Endothelial cell of umbilical vein (primary cell): Measurements from ENCODE around the gene ME3. TPM values are rescaled to one million over a fixed set of nuclear protein-coding genes. Genes with fewer than 3 reads are reported as not detected.

Experiments used
- BruUV-seq: library from RNA; stranded (reverse); fragments of 400-500 nt; replicated peaks from 2 replicates; lab custom pipeline; 2021; lab: Mats Ljungman, UMichigan
- CTCF ChIA-PET: fragments of 300-600, 350-600 bp; sonication (Branson Sonifier 250); formaldehyde crosslinking; loops from one replicate; lab custom pipeline; 2021; ENCODE audit warnings: antibody characterized with exemption, inconsistent platforms; lab: Charles Lee
- POLR2A ChIA-PET: fragments of 300-600, 350-600 bp; sonication (Branson Sonifier 250); formaldehyde crosslinking; loops from one replicate; lab custom pipeline; 2021; ENCODE audit warnings: antibody characterized with exemption, inconsistent platforms; lab: Charles Lee
- DNase-seq: peaks from one replicate; pipeline ENCODE4 v3.0.0-alpha.2; 2011; ENCODE audit warnings: low read depth, low spot score
- FAIRE-seq: peaks from 2 replicates; lab custom pipeline; 2011; peaks lifted over from hg19 to GRCh38; lab: Jason Lieb, UNC
- H2AFZ ChIP-seq: 2 replicates; pipeline ENCODE4 v1.6.0; 2012; ENCODE audit warnings: low read depth, low read length, control low read depth, inconsistent platforms
- H3K27ac ChIP-seq: 2 replicates; pipeline ENCODE4 v1.5.1; 2011; ENCODE audit warnings: low read depth, mild to moderate bottlenecking, control low read depth, low read length, moderate library complexity; ENCODE audit not compliant: insufficient read depth
- H3K27me3 ChIP-seq, 2 experiments: 2 replicates each; pipeline versions ENCODE4 v1.6.0 to v1.6.1; 2011; ENCODE audit warnings: low read length in 2 of 2, mixed read lengths in 1 of 2; ENCODE audit not compliant: control insufficient read depth in 2 of 2, insufficient read depth in 2 of 2
- H3K36me3 ChIP-seq, 2 experiments: 2 replicates in 1 of 2; 3 replicates in 1 of 2; pipeline ENCODE4 v1.5.1; 2011; ENCODE audit warnings: low read length in 2 of 2, mild to moderate bottlenecking in 1 of 2, moderate library complexity in 1 of 2; ENCODE audit not compliant: control insufficient read depth in 2 of 2, insufficient read depth in 2 of 2; ENCODE audit errors: extremely low read depth in 1 of 2
- H3K4me1 ChIP-seq: 3 replicates; pipeline ENCODE4 v1.5.1; 2011; ENCODE audit warnings: mild to moderate bottlenecking, low read length; ENCODE audit not compliant: control insufficient read depth, insufficient read depth; ENCODE audit errors: extremely low read depth
- H3K4me2 ChIP-seq: 2 replicates; pipeline ENCODE4 v1.6.1; 2011; ENCODE audit warnings: low read length, control low read depth, mixed read lengths; ENCODE audit not compliant: insufficient read depth
- H3K4me3 ChIP-seq, 3 experiments: fragments of 200-600 bp in 1 of 3; sonication (generic), shearing (Covaris generic) in 1 of 3; replicated peaks in 1 of 3; 2 replicates each; pipeline ENCODE4 v1.5.1; 2011 to 2016; ENCODE audit warnings: control low read depth in 3 of 3, low read length in 3 of 3, mild to moderate bottlenecking in 2 of 3, inconsistent platforms in 1 of 3, low read depth in 1 of 3, moderate library complexity in 1 of 3; ENCODE audit not compliant: insufficient read depth in 1 of 3
- H3K79me2 ChIP-seq: 2 replicates; pipeline ENCODE4 v1.6.0; 2012; ENCODE audit warnings: low read length, inconsistent platforms; ENCODE audit not compliant: control insufficient read depth, insufficient read depth
- H3K9ac ChIP-seq: replicated peaks from 2 replicates; pipeline ENCODE3; 2011; ENCODE audit warnings: low read length, control low read depth; ENCODE audit not compliant: insufficient read depth; ENCODE audit errors: extremely low read depth
- H3K9me1 ChIP-seq: replicated peaks from 3 replicates; pipeline ENCODE4 v1.6.0; 2011; ENCODE audit warnings: mild to moderate bottlenecking, low read length; ENCODE audit not compliant: control insufficient read depth, insufficient read depth; ENCODE audit errors: extremely low read depth
- H3K9me3 ChIP-seq: replicated peaks from 2 replicates; pipeline ENCODE4 v1.5.1; 2012; ENCODE audit warnings: low read length, inconsistent platforms; ENCODE audit not compliant: control insufficient read depth, insufficient read depth
- H4K20me1 ChIP-seq: replicated peaks from 2 replicates; pipeline ENCODE3; 2011; ENCODE audit warnings: mild to moderate bottlenecking, low read length; ENCODE audit not compliant: control insufficient read depth, insufficient read depth; ENCODE audit errors: extremely low read depth
- CTCF ChIP-seq, 2 donors: IDR thresholded peaks; 1 replicate in 1 of 2; 2 replicates in 1 of 2; pipeline ENCODE4 v1.5.1; 2011; ENCODE audit warnings: low read length in 2 of 2, mild to moderate bottlenecking in 2 of 2, moderate library complexity in 2 of 2, control low read depth in 1 of 2, inconsistent platforms in 1 of 2, low read depth in 1 of 2; ENCODE audit not compliant: insufficient read depth in 1 of 2; ENCODE audit errors: extremely low read depth in 1 of 2
- EZH2 ChIP-seq: IDR thresholded peaks from 2 replicates; pipeline ENCODE4 v1.6.1; 2012; ENCODE audit warnings: borderline replicate concordance, low read depth, mild to moderate bottlenecking, moderate library complexity, low read length, inconsistent platforms; ENCODE audit not compliant: severe bottlenecking
- FOS ChIP-seq: IDR thresholded peaks from 2 replicates; pipeline ENCODE4 v1.6.1; 2011; ENCODE audit warnings: mild to moderate bottlenecking, low read length, moderate library complexity, borderline replicate concordance; ENCODE audit not compliant: insufficient read depth
- GATA2 ChIP-seq: IDR thresholded peaks from 2 replicates; pipeline ENCODE4 v1.7.0; 2011; ENCODE audit warnings: low read depth, mild to moderate bottlenecking, moderate library complexity, mixed read lengths, low read length; ENCODE audit not compliant: insufficient read length, insufficient read depth
- JUN ChIP-seq: IDR thresholded peaks from 2 replicates; pipeline ENCODE4 v1.6.1; 2011; ENCODE audit warnings: borderline replicate concordance, low read depth; ENCODE audit not compliant: insufficient read length, insufficient read depth
- MAX ChIP-seq: IDR thresholded peaks from 2 replicates; pipeline ENCODE4 v1.6.1; 2011; ENCODE audit not compliant: insufficient read depth, insufficient read length
- MYC ChIP-seq: IDR thresholded peaks from one replicate; pipeline ENCODE4 v1.6.1; 2011; ENCODE audit warnings: mild to moderate bottlenecking, low read depth, low read length
- POLR2A ChIP-seq: IDR thresholded peaks from 2 replicates; pipeline ENCODE4 v1.6.1; 2012; ENCODE audit warnings: low read depth, mild to moderate bottlenecking, control low read depth, low read length
- POLR2AphosphoS5 ChIP-seq: IDR thresholded peaks from 2 replicates; pipeline ENCODE4 v1.6.1; 2012; ENCODE audit warnings: low read depth, mild to moderate bottlenecking, control low read depth, low read length, moderate library complexity; ENCODE audit not compliant: insufficient read depth
- dilution Hi-C: fragments of 300-500 bp; cut with MboI; formaldehyde crosslinking; loops from one replicate; pipeline ENCODE4 v1.15.0; 2019; ENCODE audit warnings: low sequenced_read_pairs; ENCODE audit not compliant: extremely low pct_ligation_motif_present
- intact Hi-C: fragments of 100-400 bp; cut with micrococcal nuclease; formaldehyde crosslinking; loops from one replicate; pipeline ENCODE4 v1.10.0; 2022
- polyA plus RNA-seq, 4 experiments: library from polyadenylated mRNA; depleted of rRNA in 3 of 4; stranded (reverse) in 3 of 4; unstranded in 1 of 4; fragments of >200 nt; gene quantifications; 2 replicates each; pipeline versions ENCODE4 v1.2.1 to v1.2.3, GENCODE V29; 2011 to 2012; ENCODE audit warnings: missing spikeins in 1 of 4
- total RNA-seq: library from RNA; stranded (reverse); gene quantifications from 2 replicates; pipeline ENCODE4 v1.2.3, GENCODE V29; 2021

Gene ME3
- total and polyA plus RNA-seq, 2 donors (not counting 3 experiments of a cell fraction or from before 2014, with no cell fraction given): 26.9 to 30.4 TPM

- no peak overlapping the region for H3K27ac ChIP-seq
- H3K4me1 ChIP-seq: peaks cover 24% of the 10 kb centered on the region
- dilution Hi-C loops: no loop called here
- no peaks in the 10 kb centered on the region for H3K9me1 ChIP-seq
- H3K4me3 ChIP-seq: no peak overlapping the region
- H3K9ac ChIP-seq: no peak overlapping the region
- CTCF ChIA-PET: interaction anchor here (1.3 to 3.3 kb wide), 2 partner anchors 36 to 37 kb away, joined by 5 to 13 read pairs; no protein-coding TSS in a partner anchor
- DNase-seq: no peak
- H3K9me3 ChIP-seq: no peaks in the 10 kb centered on the region
- FAIRE-seq: no peak
- POLR2A ChIA-PET: no interaction called here
- intact Hi-C loops: no loop called here
- H3K79me2 ChIP-seq: no peaks in the 10 kb centered on the region
- no peak overlapping the region for H2AFZ ChIP-seq
- H3K4me2 ChIP-seq: no peak overlapping the region
- no peaks in the 10 kb centered on the region for H3K36me3 ChIP-seq
- H4K20me1 ChIP-seq: no peaks in the 10 kb centered on the region
- no peaks in the 10 kb centered on the region for H3K27me3 ChIP-seq
- BruUV-seq: no TSS peak
- TF ChIP-seq GATA2 (no peak), CTCF (IDR thresholded peaks at IDR 0.05; ENCODE audit: extremely low read depth in 1 of 2, insufficient read depth in 1 of 2, low read depth in 1 of 2, low read length in 2 of 2) (no peak), FOS (no peak), POLR2AphosphoS5 (no peak), MYC (no peak), POLR2A (no peak), MAX (no peak), JUN (no peak), EZH2 (no peak)
Measured at GRCh38 chr11:86398106-86398505, 274.3 kb downstream of the ME3 start.
